ENCODE data around the gene PDE8A. TPM values are rescaled to one million over a fixed set of nuclear protein-coding genes. Genes with fewer than 3 reads are reported as not detected.
"Not testable (repeated sequence)": the region's sequence is repeated elsewhere in the genome, so short reads cannot be mapped to it uniquely, and the experiment has no call there.

PDE8A gene
- total RNA-seq, 4 donors from 2014 or later = 49.4 to 108 (median 64.3) TPM

DNA sequence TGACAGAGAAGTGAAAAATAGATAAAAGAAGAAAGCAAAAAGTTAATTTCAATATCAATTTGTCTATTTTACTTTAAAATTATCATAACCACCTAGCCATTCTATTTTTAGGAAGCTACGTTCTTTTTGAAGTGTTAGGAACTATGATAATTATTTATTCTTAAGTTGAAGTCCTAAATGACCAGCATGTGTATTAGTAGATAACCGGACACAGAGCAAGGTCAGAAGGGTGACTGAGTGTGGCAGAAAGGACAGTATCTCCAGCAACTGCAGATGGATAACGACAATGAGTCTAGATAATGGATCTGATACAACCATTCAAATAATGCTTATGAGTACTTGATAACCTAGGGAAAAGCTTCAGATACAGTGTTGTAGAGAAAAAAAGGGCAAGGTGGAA lies 198.0 kb downstream of the PDE8A start:
- H3K27me3 ChIP-seq = no peaks in the 10 kb centered on the region
- 75 to 78% methylated on average over 3 of the region's 3 CpGs for WGBS, 2 donors
- TF ChIP-seq POLR2A (IDR thresholded peaks at IDR 0.05) (no peak), EP300 (IDR thresholded peaks at IDR 0.05) (no peak)
- TF ChIP-seq, protein P1, sequence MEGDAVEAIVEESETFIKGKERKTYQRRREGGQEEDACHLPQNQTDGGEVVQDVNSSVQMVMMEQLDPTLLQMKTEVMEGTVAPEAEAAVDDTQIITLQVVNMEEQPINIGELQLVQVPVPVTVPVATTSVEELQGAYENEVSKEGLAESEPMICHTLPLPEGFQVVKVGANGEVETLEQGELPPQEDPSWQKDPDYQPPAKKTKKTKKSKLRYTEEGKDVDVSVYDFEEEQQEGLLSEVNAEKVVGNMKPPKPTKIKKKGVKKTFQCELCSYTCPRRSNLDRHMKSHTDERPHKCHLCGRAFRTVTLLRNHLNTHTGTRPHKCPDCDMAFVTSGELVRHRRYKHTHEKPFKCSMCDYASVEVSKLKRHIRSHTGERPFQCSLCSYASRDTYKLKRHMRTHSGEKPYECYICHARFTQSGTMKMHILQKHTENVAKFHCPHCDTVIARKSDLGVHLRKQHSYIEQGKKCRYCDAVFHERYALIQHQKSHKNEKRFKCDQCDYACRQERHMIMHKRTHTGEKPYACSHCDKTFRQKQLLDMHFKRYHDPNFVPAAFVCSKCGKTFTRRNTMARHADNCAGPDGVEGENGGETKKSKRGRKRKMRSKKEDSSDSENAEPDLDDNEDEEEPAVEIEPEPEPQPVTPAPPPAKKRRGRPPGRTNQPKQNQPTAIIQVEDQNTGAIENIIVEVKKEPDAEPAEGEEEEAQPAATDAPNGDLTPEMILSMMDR (IDR thresholded peaks at IDR 0.05) = no peak

DNA sequence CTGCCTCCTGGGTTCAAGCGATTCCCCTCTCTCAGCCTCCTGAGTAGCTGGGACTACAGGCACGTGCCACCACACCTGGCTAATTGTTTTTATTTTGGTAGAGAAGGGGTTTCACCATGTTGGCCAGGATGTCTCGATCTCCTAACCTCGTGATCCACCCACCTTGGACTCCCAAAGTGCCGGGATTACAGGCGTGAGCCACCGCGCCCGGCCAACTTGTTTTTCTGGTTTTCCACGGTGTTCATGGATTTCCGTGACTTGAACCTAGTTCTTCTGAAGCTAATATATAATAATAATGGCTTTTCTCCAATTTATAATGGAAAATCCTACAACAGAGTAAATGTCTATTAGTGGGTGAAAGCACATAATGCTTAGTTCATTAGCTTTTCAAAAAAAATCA lies 203.7 kb downstream of the PDE8A start:
- 88 to 90% methylated on average over 11 of the region's 11 CpGs for WGBS, 2 donors
- H3K4me1 ChIP-seq; DNase-seq (ENCODE audit: low spot score in 2 of 2); H3K27me3 ChIP-seq; H3K4me3 ChIP-seq; H3K27ac ChIP-seq; H3K36me3 ChIP-seq; H3K9me3 ChIP-seq: not testable (repeated sequence)

More for the DNA sequence above, 198.0 kb downstream of the PDE8A start:
- H3K36me3 ChIP-seq = no peaks in the 10 kb centered on the region
- H3K4me1 ChIP-seq = no peaks in the 10 kb centered on the region
- H3K4me3 ChIP-seq = no peak overlapping the region
- DNase-seq (ENCODE audit: low spot score in 2 of 2) = no peak
- H3K9me3 ChIP-seq = no peaks in the 10 kb centered on the region
- no peak overlapping the region for H3K27ac ChIP-seq

DNA sequence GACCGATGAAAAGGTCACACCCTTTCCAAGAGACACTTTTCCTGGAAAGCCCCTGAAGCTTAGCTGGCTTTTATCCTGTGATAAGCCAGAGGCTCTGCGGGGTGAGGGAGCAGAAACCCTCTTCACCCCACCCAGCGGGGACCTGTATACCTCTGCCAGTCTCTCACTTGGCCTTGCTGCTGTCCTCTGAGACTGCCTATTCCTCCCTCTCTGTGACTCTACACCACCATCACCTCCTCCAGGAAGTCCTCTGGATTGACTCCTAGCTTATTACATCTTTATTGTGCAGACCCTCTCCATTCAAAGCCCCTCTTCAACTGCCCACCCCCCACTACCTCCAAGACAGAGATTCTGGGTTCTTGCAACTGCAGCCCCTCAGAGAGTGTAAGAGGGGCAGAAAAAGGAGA lies 206.5 kb downstream of the PDE8A start:
- WGBS, 2 donors = 75 to 100% methylated on average over 2 to 3 of the region's 3 CpGs

More for the DNA sequence above, 206.5 kb downstream of the PDE8A start:
- H3K36me3 ChIP-seq; H3K27ac ChIP-seq; H3K27me3 ChIP-seq; H3K4me3 ChIP-seq; DNase-seq (ENCODE audit: low spot score in 2 of 2); H3K9me3 ChIP-seq; H3K4me1 ChIP-seq: not testable (repeated sequence)

Small RNA genes lying within 50 kb of the gene (small RNA-seq; reads per million reads assigned to genes)
- not detected for gene AC044860.2
- gene RNU6-339P = not detected
- not detected for gene RNU6-796P

Other genes with a start within 250 kb of the PDE8A start
- gene ZNF592, start 233.3 kb upstream of the PDE8A start, total RNA-seq = 10 to 100 TPM; 21.6 to 36.3 (median 32.6) TPM
- 1 to 10 TPM; 2.4 to 7.1 (median 4.7) TPM for gene ALPK3, start 164.5 kb upstream of the PDE8A start, total RNA-seq
- under 1 TPM in 2 of 4 donors, not detected in 2; 0.22 to 0.42 TPM for gene SLC28A1, start 97.2 kb upstream of the PDE8A start, total RNA-seq

Measured in tibial nerve (tissue), 4 donors.